ENCODE measurements around the gene ADCK1. TPM values are rescaled to one million over a fixed set of nuclear protein-coding genes. Genes with fewer than 3 reads are reported as not detected.

The ADCK1 gene
- total RNA-seq (ENCODE audit: low replicate concordance) = 3.6 and 6.1 TPM in 2 replicates

GRCh38 chr14:77799863-77800730 is at the start of gene ADCK1:
Gene ADCK1, plus strand, starts transcription at chr14:77800109. Its CDS starts 18,870 bp downstream, at chr14:77818979.

DNA sequence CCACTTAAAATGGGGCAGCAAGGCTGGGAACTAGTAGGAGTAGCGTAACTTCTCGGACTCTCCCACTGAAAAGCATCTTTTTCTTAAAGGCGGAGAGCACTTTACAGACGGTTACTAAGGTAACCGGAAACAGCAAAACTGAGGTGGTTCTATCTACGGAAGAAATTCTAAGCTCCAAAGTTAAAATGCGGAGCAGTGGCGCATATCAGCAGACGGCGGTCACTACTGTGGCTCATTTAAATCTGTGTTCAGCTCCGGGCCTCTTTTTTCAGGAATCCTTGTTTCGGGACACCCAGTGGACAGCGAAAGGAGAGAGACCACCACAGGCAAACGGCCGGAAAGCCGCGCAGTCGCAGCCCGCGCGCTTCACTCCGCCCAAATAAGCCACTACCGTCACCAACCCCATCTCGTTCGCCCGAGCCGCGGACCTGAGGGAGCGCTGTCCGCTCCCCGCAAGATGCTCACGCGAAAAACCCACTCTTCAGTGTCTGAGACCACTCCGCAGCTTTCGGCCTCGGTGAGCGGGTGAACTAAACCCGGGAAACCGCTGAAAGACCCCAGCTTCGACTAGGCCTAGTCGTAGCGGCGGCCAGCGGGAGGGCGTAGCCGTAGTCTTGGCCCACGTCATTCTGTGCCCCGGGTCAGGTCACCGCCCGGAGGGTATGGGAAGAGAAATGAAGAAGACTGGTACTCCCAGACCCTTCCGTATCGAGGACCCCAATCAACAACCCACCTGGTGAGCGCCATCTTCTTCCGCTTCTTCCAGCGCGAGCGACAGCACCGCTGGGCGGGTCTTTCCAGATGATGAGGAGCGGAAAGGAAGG is 39.3 kb upstream of the ADCK1 start, which contains the start of gene SNW1:
Gene SNW1 (minus strand): TSS at position 776 of the 824 bp plus-strand sequence. CDS start 29 bp downstream, at position 747.

Other genes starting within 250 kb of the ADCK1 start
- 14.4 and 28.3 TPM in 2 replicates for gene SPTLC2, start 183.5 kb upstream of the ADCK1 start, total RNA-seq (ENCODE audit: low replicate concordance)
- 4.7 and 6.6 TPM in 2 replicates for gene ALKBH1, start 92.1 kb upstream of the ADCK1 start, total RNA-seq (ENCODE audit: low replicate concordance)
- gene SLIRP, start 92.0 kb upstream of the ADCK1 start, total RNA-seq (ENCODE audit: low replicate concordance) = 60.3 and 203 TPM in 2 replicates
- gene SNW1, start 39.0 kb upstream of the ADCK1 start, total RNA-seq (ENCODE audit: low replicate concordance) = 32.9 and 42.5 TPM in 2 replicates

Measured in smooth muscle cell of the coronary artery (primary cell).